Measurements from ENCODE around the gene MROH9.

- TF ChIP-seq EZH2 (IDR thresholded peaks at IDR 0.05) (no peak), POLR2AphosphoS5 (IDR thresholded peaks at IDR 0.05; ENCODE audit: borderline replicate concordance, low read depth, low read length) (no peak), FOXP2 (optimal IDR thresholded peaks at IDR 0.05; ENCODE audit: control extremely low read depth, extremely low read length, insufficient read depth) (no peak)
These were observed 31.4 kb upstream of the MROH9 start for GRCh38 chr1:170903961-170904360.

All from SK-N-MC (cell line).